Inflammatory macrophage treated with lipopolysaccharide for 1 hour (primary cell): ENCODE data around the gene PGP.
A peak's percentile ranks its signal among the peaks of the same experiment; 100 is the strongest.
"Not testable (repeated sequence)": the region's sequence is repeated elsewhere in the genome, so short reads cannot be mapped to it uniquely, and the experiment has no call there.

Experiments used
- DNase-seq, 2 donors: peaks; one replicate each; pipeline ENCODE4 v3.0.0-alpha.2; 2020 to 2022

The PGP gene, protein sequence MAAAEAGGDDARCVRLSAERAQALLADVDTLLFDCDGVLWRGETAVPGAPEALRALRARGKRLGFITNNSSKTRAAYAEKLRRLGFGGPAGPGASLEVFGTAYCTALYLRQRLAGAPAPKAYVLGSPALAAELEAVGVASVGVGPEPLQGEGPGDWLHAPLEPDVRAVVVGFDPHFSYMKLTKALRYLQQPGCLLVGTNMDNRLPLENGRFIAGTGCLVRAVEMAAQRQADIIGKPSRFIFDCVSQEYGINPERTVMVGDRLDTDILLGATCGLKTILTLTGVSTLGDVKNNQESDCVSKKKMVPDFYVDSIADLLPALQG

DNA sequence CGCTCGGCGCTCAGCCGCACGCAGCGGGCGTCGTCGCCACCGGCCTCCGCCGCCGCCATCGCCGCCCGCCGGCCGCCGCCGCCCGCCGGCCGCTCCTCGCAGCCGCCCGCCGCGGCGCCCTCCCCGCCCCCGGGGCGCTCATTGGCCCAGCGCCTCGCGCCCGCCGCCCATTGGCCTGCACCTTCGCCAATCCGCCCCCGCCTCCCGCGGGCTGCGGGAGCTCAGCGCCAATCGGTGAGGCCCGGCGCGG, at the start of gene PGP:
Gene PGP, minus strand, starts transcription at position 122 of the 250 bp plus-strand sequence. Its CDS starts 63 bp downstream, at position 59.
- DNase-seq = no peak

DNA sequence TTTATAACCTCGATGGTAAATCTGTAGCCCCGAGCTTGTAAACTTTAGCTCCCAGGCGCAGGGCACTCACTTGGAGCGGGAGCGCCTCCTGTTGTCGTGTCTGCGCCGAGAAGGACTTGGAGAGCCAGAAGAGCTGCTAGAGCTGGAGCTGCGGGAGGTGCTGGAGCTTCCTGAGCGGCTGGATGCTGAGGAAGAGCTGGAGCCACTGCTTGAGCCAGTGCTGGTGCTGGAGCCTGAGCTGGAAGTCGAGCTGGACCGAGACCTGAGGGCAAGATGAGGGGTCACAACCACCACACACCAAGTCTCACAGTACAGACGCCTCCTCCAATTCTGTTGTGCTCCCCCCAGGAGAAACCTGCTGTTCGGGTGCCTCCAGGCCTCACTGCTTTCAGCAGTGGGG, 48.4 kb upstream of the PGP start:
- not testable (repeated sequence) for DNase-seq

DNA sequence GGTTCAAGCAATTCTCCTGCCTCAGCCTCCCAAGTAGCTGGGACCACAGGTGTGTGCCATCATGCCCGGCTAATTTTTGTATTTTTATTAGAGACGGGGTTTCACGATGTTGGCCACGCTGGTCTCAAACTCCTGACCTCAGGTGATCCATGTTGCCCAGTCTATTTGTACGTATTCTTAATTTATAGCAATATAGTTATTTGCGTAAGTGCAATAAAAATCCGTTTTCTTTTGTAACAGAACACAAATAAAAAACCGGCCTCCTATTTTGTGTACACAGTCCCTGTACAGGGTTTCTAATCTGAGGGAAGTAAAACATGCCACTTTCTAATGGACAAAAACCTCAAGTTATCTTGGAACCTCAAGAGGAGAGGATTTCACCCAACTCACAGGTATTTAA, 45.6 kb upstream of the PGP start:
- no peak for DNase-seq

- not testable (repeated sequence) for DNase-seq
Observed at GRCh38 chr16:2258530-2258929, 43.9 kb upstream of the PGP start.

DNA sequence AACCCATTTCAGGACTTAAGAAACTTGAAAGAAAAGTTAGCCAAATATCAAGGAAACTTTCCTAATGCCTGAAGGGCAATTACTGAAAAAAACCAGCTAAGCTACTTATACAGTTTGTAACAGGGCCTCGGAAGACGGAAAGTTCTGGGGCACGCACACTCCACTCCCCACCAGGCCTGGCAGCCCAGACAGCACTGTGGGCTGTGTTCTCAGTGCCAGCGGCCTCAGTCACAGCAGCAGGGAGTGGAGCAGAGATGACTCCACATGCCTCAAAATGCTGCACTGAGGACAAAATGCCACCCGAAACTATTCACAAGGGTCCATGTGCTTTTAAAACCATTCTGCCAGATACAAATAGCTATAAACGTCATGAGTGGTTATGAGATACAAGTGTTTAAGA, 43.1 kb upstream of the PGP start:
- DNase-seq = no peak

GRCh38 chr16:2256531-2257140, 42.0 kb upstream of the PGP start:
- no peak for DNase-seq

DNA sequence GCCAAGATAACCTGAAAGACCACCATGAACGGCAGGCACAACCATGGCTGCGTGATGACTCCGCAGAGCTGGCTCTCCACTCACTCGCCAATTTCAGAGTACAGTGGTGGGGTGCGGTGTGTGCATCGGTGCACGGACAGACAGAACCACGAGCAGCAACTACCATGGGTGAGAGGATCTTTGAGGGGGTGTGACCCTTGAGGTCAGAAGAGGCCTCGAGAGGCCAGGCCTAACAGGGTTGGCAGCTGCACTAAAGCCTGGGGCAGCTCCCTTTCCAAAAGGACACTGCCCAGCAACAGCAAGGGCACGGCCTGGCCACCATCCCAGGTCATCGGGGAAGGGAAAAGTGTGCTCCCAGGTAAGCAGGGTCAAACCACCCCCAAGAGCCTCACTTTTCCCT, 38.7 kb upstream of the PGP start:
- DNase-seq = no peak

GRCh38 chr16:2252806-2253148, 38.1 kb upstream of the PGP start:
- DNase-seq = no peak

- peak; percentile 92 to 96 for DNase-seq
Observed at GRCh38 chr16:2251296-2252111, 36.9 kb upstream of the PGP start, which contains the start of gene ECI1. Gene ECI1, minus strand, starts transcription at chr16:2251587. Its CDS starts 21 bp downstream, at chr16:2251566.

DNA sequence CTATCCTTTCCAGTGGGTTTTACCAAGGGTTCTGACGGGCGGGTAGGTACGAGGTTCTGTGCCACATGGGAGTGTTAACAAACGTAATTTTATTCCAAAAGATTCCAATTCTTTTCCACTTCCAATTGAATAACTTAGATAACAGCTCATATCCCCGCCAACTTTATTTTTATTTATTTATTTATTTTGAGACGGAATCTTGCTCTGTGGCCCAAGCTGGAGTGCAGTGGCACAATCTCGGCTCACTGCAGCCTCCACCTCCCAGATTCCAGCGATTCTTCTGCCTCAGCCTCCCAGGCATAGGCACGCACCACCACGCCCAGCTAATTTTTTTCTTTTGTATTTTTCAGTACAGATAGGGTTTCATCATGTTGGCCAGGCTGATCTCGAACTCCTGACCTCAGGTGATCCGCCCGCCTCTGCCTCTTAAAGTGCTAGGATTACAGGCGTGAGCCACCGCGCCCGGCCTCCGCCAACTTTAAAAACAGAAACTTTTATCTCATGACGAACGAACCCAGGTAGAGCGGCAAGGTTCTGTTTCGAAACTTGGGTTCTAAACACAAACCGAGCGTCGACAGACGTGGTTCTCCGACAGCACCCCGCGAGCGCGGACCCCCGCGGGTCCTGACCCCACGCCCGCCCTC, 36.1 kb upstream of the PGP start:
- peak in 1 of 2 donors; percentile 28 for DNase-seq

- no peak for DNase-seq
Observed at GRCh38 chr16:2246301-2246885, 31.8 kb upstream of the PGP start.

- no peak for DNase-seq
Observed at GRCh38 chr16:2244926-2245795, 30.5 kb upstream of the PGP start.

- no peak for DNase-seq
Observed at GRCh38 chr16:2244301-2244700, 29.7 kb upstream of the PGP start.

- DNase-seq = no peak
Observed at GRCh38 chr16:2243781-2244180, 29.1 kb upstream of the PGP start.

DNA sequence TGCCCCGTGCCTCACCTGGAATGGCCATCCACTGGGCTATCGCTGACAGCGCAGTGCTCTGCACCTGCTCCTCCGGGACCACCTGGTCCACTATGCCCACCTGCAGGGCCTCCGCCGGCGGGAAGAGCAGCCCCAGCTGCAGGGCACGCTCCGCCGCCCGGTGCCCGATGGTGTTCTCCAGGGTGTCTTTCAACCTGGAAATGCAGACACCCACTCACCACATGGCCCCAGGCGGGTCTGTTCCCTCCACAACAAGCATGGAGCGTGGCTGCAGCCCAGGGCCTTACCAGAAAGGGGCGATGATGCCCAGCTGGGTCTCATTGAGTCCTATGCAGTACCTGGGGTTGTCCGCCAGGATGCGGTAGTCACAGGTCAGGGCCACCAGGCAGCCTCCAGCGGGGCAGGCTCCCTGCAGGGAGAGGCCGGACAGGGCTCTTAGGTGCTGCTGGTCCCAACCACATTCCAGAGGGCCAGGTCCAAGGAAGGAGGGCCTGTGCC, 28.4 kb upstream of the PGP start:
- no peak for DNase-seq

DNA sequence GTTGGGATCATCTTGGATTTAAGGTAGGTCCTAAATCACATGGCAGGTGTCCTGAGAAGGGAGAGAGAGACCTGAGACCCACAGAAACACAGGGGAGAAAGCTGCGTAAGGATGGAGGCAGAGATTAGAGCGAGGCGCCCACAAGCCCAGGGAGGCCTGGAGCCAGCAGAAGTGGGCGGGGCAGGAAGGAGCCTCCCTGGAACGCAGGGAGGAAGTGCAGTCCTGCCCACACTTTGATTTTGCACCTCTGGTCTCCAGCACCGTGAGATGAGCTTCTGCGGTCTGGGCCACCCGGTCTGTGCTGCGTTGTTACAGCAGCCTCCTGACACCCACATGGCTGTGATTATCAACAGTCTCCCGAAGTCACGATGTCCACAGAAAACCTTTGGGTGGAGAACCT, 28.0 kb upstream of the PGP start:
- peak in 1 of 2 donors; percentile 11 for DNase-seq

DNA sequence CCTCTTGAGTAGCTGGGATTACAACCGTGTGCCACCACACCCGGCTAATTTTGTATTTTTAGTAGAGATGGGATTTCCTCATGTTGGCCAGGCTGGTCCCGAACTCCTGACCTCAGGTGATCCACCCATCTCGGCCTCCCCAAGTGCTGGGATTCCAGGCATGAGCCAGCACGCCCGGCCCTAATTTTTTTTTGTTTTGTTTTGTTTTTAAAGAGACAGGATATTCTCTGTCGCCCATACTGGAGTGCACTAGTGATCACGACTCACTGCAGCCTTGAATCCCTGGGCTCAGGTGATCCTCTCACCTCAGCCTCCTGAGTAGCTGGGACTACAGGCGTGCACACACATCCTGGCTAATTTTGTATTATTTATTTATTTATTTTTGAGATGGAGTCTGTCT, 25.7 kb upstream of the PGP start:
- DNase-seq = not testable (repeated sequence)

DNA sequence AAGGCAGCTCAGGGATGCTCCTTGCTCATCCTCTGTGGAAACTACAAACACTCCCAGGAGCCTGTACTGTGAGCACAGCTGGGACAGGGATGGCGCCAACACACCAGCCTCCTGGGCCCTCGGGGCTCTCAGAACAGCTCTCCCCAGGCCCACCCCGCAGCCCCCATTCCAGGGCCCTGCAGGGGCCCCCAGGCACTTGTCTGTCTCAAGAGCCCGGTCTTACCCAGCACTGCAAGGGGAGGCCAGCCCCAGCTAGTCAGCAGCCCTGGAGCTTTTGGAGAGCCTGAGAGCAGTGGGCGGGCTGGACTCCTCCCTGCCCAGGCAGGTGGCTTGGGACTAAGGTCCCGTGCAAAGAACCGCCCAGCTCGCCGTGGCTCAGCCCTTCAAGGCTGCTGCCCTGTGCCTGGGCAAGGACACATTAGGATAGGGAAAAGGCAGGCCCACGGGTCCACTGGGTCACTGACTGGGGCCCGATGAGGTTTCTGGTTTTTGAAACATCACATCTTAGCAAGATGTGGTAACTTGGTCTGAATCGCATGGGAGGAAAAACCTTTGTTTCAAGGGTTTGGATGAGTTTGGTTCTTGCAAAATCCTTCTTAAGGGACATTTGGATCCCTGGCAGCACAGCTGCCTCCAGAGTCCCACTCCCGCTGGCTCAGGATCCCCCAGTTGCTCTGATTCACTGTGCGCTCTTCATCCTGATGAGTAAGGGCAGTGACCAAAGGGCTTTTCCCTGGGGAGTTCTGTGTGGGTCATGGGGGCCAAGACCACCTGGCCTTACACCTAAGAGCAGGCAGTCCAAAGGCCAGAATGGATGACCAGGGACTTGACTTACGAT, 24.4 kb upstream of the PGP start:
- DNase-seq = no peak

- DNase-seq = no peak
Observed at GRCh38 chr16:2238150-2238837, 23.7 kb upstream of the PGP start.

DNA sequence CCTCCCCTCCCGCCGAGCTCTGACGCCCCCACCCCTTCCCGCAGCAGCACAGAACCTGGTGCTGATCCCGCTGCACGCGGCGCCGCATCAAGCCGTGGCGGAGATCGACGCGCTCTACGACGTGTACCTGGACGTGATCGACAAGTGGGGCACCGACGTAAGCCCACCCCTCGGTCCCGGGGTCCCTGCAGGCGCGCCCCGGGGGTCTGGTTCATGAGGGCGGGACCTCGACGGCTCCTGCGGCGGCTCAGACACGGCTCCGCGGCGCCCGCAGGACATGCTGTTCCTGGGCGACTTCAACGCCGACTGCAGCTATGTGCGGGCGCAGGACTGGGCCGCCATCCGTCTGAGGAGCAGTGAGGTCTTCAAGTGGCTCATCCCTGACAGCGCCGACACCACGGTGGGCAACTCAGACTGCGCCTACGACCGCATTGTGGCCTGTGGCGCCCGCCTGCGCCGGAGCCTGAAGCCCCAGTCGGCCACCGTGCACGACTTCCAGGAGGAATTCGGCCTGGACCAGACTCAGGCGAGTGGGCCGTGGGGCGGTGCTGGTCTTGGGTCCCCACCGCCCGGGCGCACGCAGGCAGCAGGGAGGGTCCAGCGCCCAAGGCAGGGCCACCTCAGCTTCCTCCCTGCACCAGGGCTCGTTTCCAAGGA, 23.0 kb upstream of the PGP start:
- no peak for DNase-seq
